HepG2 (cell line): Measurements from ENCODE around the gene MRPS18C. TPM values are rescaled to one million over a fixed set of nuclear protein-coding genes. Genes with fewer than 3 reads are reported as not detected.

ENCODE experiments used
- AFF4 ChIP-seq: sonication (generic); formaldehyde crosslinking; IDR thresholded peaks from 2 replicates; pipeline ENCODE4 v1.4.0; 2020; ENCODE audit warnings: missing genetic modification reagents
- ATF7 ChIP-seq, 2 experiments: fragments of 450-650 bp in 1 of 2; sonication (generic) in 1 of 2; formaldehyde crosslinking in 1 of 2; IDR thresholded peaks; 2 replicates each; pipeline versions ENCODE4 v1.4.0 to v1.6.1; 2016 to 2020; ENCODE audit warnings: antibody characterized with exemption in 1 of 2, mild to moderate bottlenecking in 1 of 2, missing genetic modification reagents in 1 of 2
- CERS6 ChIP-seq: sonication (generic); formaldehyde crosslinking; IDR thresholded peaks from 2 replicates; pipeline ENCODE4 v1.5.0; 2020; ENCODE audit warnings: missing genetic modification reagents
- KLF13 ChIP-seq: sonication (generic); formaldehyde crosslinking; IDR thresholded peaks from 2 replicates; pipeline ENCODE4 v1.4.0; 2020; ENCODE audit warnings: mild to moderate bottlenecking, missing genetic modification reagents
- MEIS1 ChIP-seq: sonication (generic); formaldehyde crosslinking; IDR thresholded peaks from 2 replicates; pipeline ENCODE4 v1.9.0; 2021; ENCODE audit warnings: mild to moderate bottlenecking, missing genetic modification reagents, moderate library complexity, borderline replicate concordance
- PRMT3 ChIP-seq: sonication (generic); formaldehyde crosslinking; IDR thresholded peaks from 2 replicates; pipeline ENCODE4 v1.8.1; 2022; ENCODE audit warnings: low read depth, mild to moderate bottlenecking, moderate library complexity, missing genetic modification reagents, borderline replicate concordance
- RFX3 ChIP-seq: IDR thresholded peaks from 2 replicates; pipeline ENCODE4 v1.6.1; 2016; ENCODE audit warnings: missing biosample characterization, missing genetic modification reagents
- RORA ChIP-seq: sonication (generic); formaldehyde crosslinking; IDR thresholded peaks from 2 replicates; pipeline ENCODE4 v1.5.0; 2020; ENCODE audit warnings: mild to moderate bottlenecking, missing genetic modification reagents, moderate library complexity
- SNRNP70 ChIP-seq: fragments of 200-400 bp; formaldehyde crosslinking; IDR thresholded peaks from 2 replicates; pipeline ENCODE4 v1.6.1; 2017; ENCODE audit warnings: mild to moderate bottlenecking, low read depth, low read length, moderate library complexity
- TAF1 ChIP-seq: sonication (generic); formaldehyde crosslinking; IDR thresholded peaks from 2 replicates; pipeline ENCODE4 v1.4.0; 2020; ENCODE audit warnings: missing genetic modification reagents
- ZBTB39 ChIP-seq: sonication (generic); formaldehyde crosslinking; IDR thresholded peaks from 2 replicates; pipeline ENCODE4 v1.5.0; 2020; ENCODE audit warnings: missing genetic modification reagents
- ZMYM3 ChIP-seq: sonication (generic); formaldehyde crosslinking; IDR thresholded peaks from 2 replicates; pipeline ENCODE4 v1.5.1; 2020; ENCODE audit warnings: mild to moderate bottlenecking, missing genetic modification reagents
- ZNF44 ChIP-seq: sonication (generic); formaldehyde crosslinking; IDR thresholded peaks from 2 replicates; pipeline ENCODE4 v1.5.1; 2020; ENCODE audit warnings: mild to moderate bottlenecking, missing genetic modification reagents
- ZNF446 ChIP-seq: sonication (generic); formaldehyde crosslinking; IDR thresholded peaks from 2 replicates; pipeline ENCODE4 v1.5.0; 2020; ENCODE audit warnings: mild to moderate bottlenecking, missing genetic modification reagents
- ZNF513 ChIP-seq: sonication (generic); formaldehyde crosslinking; conservative IDR thresholded peaks from 2 replicates; pipeline ENCODE4 v1.5.0; 2020; ENCODE audit warnings: missing genetic modification reagents
- ZNF572 ChIP-seq: sonication (generic); formaldehyde crosslinking; IDR thresholded peaks from 2 replicates; pipeline ENCODE4 v1.5.1; 2020; ENCODE audit warnings: mild to moderate bottlenecking, missing genetic modification reagents
- ZNF605 ChIP-seq: sonication (generic); formaldehyde crosslinking; IDR thresholded peaks from 2 replicates; pipeline ENCODE4 v1.8.0; 2022; ENCODE audit warnings: mild to moderate bottlenecking, missing genetic modification reagents
- polyA plus RNA-seq, 8 experiments: library from polyadenylated mRNA; depleted of rRNA in 3 of 8; stranded (reverse) in 7 of 8; unstranded in 1 of 8; fragments of >200 nt; fragmentation: Illumina TruSeq in 4 of 8; extraction: Trizol in 4 of 8; gene quantifications; 2 replicates each; pipeline versions ENCODE4 v1.2.1 to v1.2.3, GENCODE V29; 2011 to 2016; ENCODE audit warnings: low read depth in 4 of 8, missing spikeins in 1 of 8, mixed read lengths in 1 of 8; ENCODE audit not compliant: insufficient read depth in 1 of 8
- total RNA-seq, 5 experiments: library from RNA; depleted of rRNA; stranded (reverse); fragments of >200 nt; fragmentation: Illumina TruSeq; extraction: Trizol; gene quantifications; 2 replicates each; pipeline ENCODE4 v1.2.3, GENCODE V29; 2016; ENCODE audit warnings: low read depth in 1 of 5

MRPS18C gene
- total and polyA plus RNA-seq, 2 of the 13 experiments (the other 11 are each of a cell fraction or from before 2014, with no cell fraction given), result 45.4 to 124 TPM

GRCh38 chr4:83455281-83456183 lies at the start of gene MRPS18C, which contains the start of gene HELQ (continued):
- TF ChIP-seq ZMYM3 (0 out of 2 replicates have a peak, but pooled peaks have one; percentile 23), AFF4 (peak; percentile 63; the same call in 1 of the 2 replicates), RORA (CRISPR knock-in tag) (no peak), ZNF44 (CRISPR knock-in tag) (no peak), PRMT3 (CRISPR knock-in tag) (peak; percentile 78; the same call in 1 of the 2 replicates), ZNF513 (CRISPR knock-in tag) (0 out of 2 replicates have a peak, but pooled peaks have one; percentile 19), MEIS1 (CRISPR knock-in tag) (peak; percentile 46; the same call in 1 of the 2 replicates), RFX3 (CRISPR knock-in tag) (peak; percentile 10; the same call in 1 of the 2 replicates), KLF13 (CRISPR knock-in tag) (no peak), CERS6 (CRISPR knock-in tag) (no peak), ZBTB39 (no peak), ATF7 (IDR thresholded peaks at IDR 0.05) (no peak), ATF7 (CRISPR knock-in tag; IDR thresholded peaks at IDR 0.05) (peak; percentile 43; the same call in 1 of the 2 replicates), ZNF446 (CRISPR knock-in tag) (no peak), SNRNP70 (no peak), TAF1 (CRISPR knock-in tag) (peak; percentile 89), ZNF605 (CRISPR knock-in tag) (peak; percentile 77), ZNF572 (0 out of 2 replicates have a peak, but pooled peaks have one; percentile 17)
